ENCODE data around the gene HTR6. TPM values are rescaled to one million over a fixed set of nuclear protein-coding genes. Genes with fewer than 3 reads are reported as not detected.
A peak's percentile ranks its signal among the peaks of the same experiment; 100 is the strongest.

Gene HTR6
- total RNA-seq (under 1 TPM in 1 of 2 donors, not detected in 1; 0.18 TPM), polyA plus RNA-seq (not detected)
- long read RNA-seq, donor 1, result 0 reads
- long read RNA-seq, donor 2, result 0 reads

DNA sequence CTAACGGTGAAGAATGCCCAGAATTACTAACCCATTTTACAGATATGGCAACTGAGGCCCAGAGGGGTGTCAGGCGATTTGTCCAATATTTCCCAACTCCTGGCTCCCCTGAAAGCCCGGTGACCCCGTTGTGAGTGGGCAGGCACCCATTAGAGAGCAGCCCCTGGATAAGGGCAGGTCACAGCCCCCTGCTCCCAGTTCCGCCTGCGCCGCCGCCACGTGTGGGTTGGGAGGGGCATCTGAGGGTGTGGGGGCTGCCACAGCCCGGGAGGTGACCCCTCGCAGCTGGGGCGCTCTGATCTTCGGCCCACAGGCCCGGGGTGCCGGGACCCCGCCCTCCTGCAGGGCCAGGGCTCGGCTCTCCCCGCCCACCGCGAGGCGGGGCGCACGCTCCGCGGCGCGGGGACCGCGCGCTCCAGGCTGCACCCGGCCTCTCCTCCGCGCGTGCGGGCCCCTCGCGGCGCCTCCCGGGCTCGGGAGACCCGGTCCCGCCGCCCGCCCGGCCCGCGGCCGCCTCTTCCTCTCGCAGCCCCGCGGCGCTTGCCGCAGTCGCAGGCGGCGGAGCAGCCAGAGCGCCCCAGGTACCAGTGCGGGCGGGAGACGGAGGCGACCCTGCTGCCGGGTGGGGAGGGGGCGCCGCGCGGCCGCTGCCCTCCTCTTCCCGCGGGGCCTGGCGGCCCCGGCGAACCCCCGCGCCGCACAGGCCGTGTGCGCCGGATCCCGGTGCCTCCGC is at the start of gene HTR6:
HTR6 (plus strand) TSS at position 423 of the 733 bp plus-strand sequence. CDS start 879 bp downstream, outside the sequence.
- no peak within 1 kb of the TSS for H3K27ac ChIP-seq (ENCODE audit: low read depth in 1 of 2, low read length in 2 of 2)
- H3K4me3 ChIP-seq (ENCODE audit: low read length in 2 of 2), result peak within 1 kb of the TSS in 1 of 2 donors; percentile 27
- H3K27me3 ChIP-seq (ENCODE audit: control insufficient read depth in 1 of 2, insufficient read depth in 2 of 2, low read length in 1 of 2), result no peaks in the 10 kb centered on the region
- H3K9me3 ChIP-seq (ENCODE audit: control insufficient read depth, low read length), result no peaks in the 10 kb centered on the region
- no peak for DNase-seq
- no peak for ATAC-seq (ENCODE audit: low FRiP score)
- 3 to 6% methylated on average over 22 to 80 of the region's 80 CpGs for WGBS, 2 donors
- H3K4me1 ChIP-seq (ENCODE audit: control insufficient read depth in 1 of 2, insufficient read depth in 2 of 2, low read length in 2 of 2), result no peaks in the 10 kb centered on the region
- intact Hi-C loops (cut with DNase I), result loop anchor here (5.0 to 10.0 kb wide), 2 partner anchors 38 to 490 kb away; no protein-coding TSS in a partner anchor
- H3K36me3 ChIP-seq (ENCODE audit: control insufficient read depth in 1 of 2, insufficient read depth in 2 of 2, low read length in 1 of 2), result no peaks in the 10 kb centered on the region

DNA sequence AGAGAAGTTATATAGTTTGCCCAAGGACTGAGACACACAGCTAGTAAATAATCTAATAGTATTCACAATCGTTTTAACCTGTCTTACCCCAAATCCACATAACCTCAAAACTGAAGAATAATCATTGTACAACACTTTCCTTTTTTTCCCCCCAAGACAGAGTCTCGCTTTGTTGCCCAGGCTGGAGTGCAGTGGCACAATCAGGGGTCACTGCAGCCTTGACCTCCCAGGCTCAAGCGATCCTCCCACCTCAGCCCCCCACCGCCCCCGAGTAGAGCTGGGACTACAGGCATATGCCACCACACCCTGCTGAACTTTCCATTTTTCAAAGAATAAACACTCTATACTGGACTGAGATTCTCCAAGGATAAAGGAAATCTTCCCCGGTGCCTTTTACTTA is 49.2 kb upstream of the HTR6 start:
- 84 to 87% methylated on average over 6 of the region's 6 CpGs for WGBS, 2 donors
- DNase-seq (no peak), ATAC-seq (ENCODE audit: low FRiP score) (no peak)
- H3K4me3 ChIP-seq (ENCODE audit: low read length in 2 of 2), result no peak overlapping the region
- no peaks in the 10 kb centered on the region for H3K9me3 ChIP-seq (ENCODE audit: control insufficient read depth, low read length)
- peaks cover 0 to 6% of the 10 kb centered on the region in 2 donors for H3K4me1 ChIP-seq (ENCODE audit: control insufficient read depth in 1 of 2, insufficient read depth in 2 of 2, low read length in 2 of 2)
- no peak overlapping the region for H3K27ac ChIP-seq (ENCODE audit: low read depth in 1 of 2, low read length in 2 of 2)
- intact Hi-C loops (cut with DNase I), result no loop called here
- no peaks in the 10 kb centered on the region for H3K27me3 ChIP-seq (ENCODE audit: control insufficient read depth in 1 of 2, insufficient read depth in 2 of 2, low read length in 1 of 2)
- no peaks in the 10 kb centered on the region for H3K36me3 ChIP-seq (ENCODE audit: control insufficient read depth in 1 of 2, insufficient read depth in 2 of 2, low read length in 1 of 2)

- no peak overlapping the region for H3K27ac ChIP-seq (ENCODE audit: low read depth in 1 of 2, low read length in 2 of 2)
- DNase-seq (no peak), ATAC-seq (ENCODE audit: low FRiP score) (no peak)
- no peak overlapping the region for H3K4me3 ChIP-seq (ENCODE audit: low read length in 2 of 2)
- no peaks in the 10 kb centered on the region for H3K27me3 ChIP-seq (ENCODE audit: control insufficient read depth in 1 of 2, insufficient read depth in 2 of 2, low read length in 1 of 2)
- no peaks in the 10 kb centered on the region for H3K36me3 ChIP-seq (ENCODE audit: control insufficient read depth in 1 of 2, insufficient read depth in 2 of 2, low read length in 1 of 2)
- 51 to 65% methylated on average over 2 of the region's 2 CpGs for WGBS, 2 donors
- intact Hi-C loops (cut with DNase I), result no loop called here
- peaks cover 0 to 8% of the 10 kb centered on the region in 2 donors for H3K4me1 ChIP-seq (ENCODE audit: control insufficient read depth in 1 of 2, insufficient read depth in 2 of 2, low read length in 2 of 2)
- no peaks in the 10 kb centered on the region for H3K9me3 ChIP-seq (ENCODE audit: control insufficient read depth, low read length)
These were observed 48.2 kb upstream of the HTR6 start for GRCh38 chr1:19616489-19616888.

- Histone ChIP-seq H3K4me3 (ENCODE audit: low read length in 2 of 2) (no peak overlapping the region), H3K4me1 (ENCODE audit: control insufficient read depth in 1 of 2, insufficient read depth in 2 of 2, low read length in 2 of 2) (peaks cover 0 to 8% of the 10 kb centered on the region in 2 donors), H3K9me3 (ENCODE audit: control insufficient read depth, low read length) (no peaks in the 10 kb centered on the region), H3K36me3 (ENCODE audit: control insufficient read depth in 1 of 2, insufficient read depth in 2 of 2, low read length in 1 of 2) (no peaks in the 10 kb centered on the region), H3K27ac (ENCODE audit: low read depth in 1 of 2, low read length in 2 of 2) (no peak overlapping the region), H3K27me3 (ENCODE audit: control insufficient read depth in 1 of 2, insufficient read depth in 2 of 2, low read length in 1 of 2) (no peaks in the 10 kb centered on the region)
- no peak for ATAC-seq (ENCODE audit: low FRiP score)
- intact Hi-C loops (cut with DNase I), result no loop called here
- 72 to 76% methylated on average over 3 of the region's 3 CpGs for WGBS, 2 donors
- DNase-seq, result no peak
These were observed 47.3 kb upstream of the HTR6 start for GRCh38 chr1:19617376-19617775.

DNA sequence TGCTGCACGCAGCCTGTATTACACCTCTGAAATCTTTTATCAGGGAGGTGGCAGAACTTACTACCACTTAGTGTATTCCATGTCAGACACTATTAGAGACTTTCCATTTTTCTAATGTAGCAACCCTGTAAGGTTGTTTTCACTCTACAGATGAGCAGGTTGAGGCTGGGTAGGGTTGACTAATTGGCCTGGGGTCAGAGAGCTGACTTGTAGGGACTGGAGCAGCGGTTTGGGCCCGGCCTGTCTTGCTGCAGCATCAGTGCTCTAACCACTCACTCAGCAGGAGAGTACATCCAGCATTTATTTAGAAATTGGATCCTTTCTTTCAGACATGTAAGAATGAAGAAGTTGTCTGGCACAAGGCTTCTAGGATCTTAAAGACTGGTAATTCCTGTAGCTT is 46.2 kb upstream of the HTR6 start:
- 90 to 95% methylated on average over 3 of the region's 3 CpGs for WGBS, 2 donors
- H3K4me1 ChIP-seq (ENCODE audit: control insufficient read depth in 1 of 2, insufficient read depth in 2 of 2, low read length in 2 of 2), result peaks cover 0 to 8% of the 10 kb centered on the region in 2 donors
- intact Hi-C loops (cut with DNase I), result no loop called here
- H3K9me3 ChIP-seq (ENCODE audit: control insufficient read depth, low read length), result no peaks in the 10 kb centered on the region
- no peak overlapping the region for H3K27ac ChIP-seq (ENCODE audit: low read depth in 1 of 2, low read length in 2 of 2)
- no peaks in the 10 kb centered on the region for H3K27me3 ChIP-seq (ENCODE audit: control insufficient read depth in 1 of 2, insufficient read depth in 2 of 2, low read length in 1 of 2)
- no peaks in the 10 kb centered on the region for H3K36me3 ChIP-seq (ENCODE audit: control insufficient read depth in 1 of 2, insufficient read depth in 2 of 2, low read length in 1 of 2)
- DNase-seq, result no peak
- H3K4me3 ChIP-seq (ENCODE audit: low read length in 2 of 2), result no peak overlapping the region
- ATAC-seq (ENCODE audit: low FRiP score), result no peak

DNA sequence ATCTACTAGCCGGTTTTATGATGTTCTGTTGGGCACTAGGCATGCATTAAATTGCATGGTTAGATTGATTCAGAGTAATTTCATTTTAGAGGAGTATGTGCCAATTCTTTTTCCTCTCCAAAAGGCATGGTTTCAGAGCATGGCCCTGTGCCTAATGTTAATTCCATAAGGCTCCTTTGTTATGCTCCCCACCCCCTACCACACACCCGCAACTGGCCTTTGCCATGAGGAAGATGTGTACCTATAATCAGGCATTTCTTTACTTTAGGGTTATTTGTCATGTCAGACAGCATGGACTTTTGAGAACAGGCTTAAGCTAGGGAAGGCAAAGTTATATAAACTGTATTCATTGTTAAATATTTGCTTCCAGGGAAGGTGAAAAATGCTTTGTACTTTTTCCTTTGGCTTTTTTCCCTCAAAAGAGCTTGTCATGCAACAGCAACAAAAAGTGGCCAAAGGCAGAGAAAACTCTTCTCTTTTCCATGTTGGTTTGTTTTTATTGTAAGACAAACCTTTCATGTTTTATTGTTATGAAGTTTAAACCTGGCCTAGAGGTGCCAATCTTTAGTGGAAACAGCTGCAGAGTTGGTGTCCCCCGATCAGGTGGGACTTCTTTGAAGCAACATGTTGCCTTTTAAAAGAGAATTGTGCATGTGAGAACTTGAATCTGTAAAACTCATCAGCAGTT is 44.8 kb upstream of the HTR6 start:
- no peaks in the 10 kb centered on the region for H3K9me3 ChIP-seq (ENCODE audit: control insufficient read depth, low read length)
- DNase-seq (no peak), ATAC-seq (ENCODE audit: low FRiP score) (no peak)
- peaks cover 0 to 8% of the 10 kb centered on the region in 2 donors for H3K4me1 ChIP-seq (ENCODE audit: control insufficient read depth in 1 of 2, insufficient read depth in 2 of 2, low read length in 2 of 2)
- H3K4me3 ChIP-seq (ENCODE audit: low read length in 2 of 2), result no peak overlapping the region
- H3K27me3 ChIP-seq (ENCODE audit: control insufficient read depth in 1 of 2, insufficient read depth in 2 of 2, low read length in 1 of 2), result no peaks in the 10 kb centered on the region
- intact Hi-C loops (cut with DNase I), result no loop called here
- H3K36me3 ChIP-seq (ENCODE audit: control insufficient read depth in 1 of 2, insufficient read depth in 2 of 2, low read length in 1 of 2), result no peaks in the 10 kb centered on the region
- no peak overlapping the region for H3K27ac ChIP-seq (ENCODE audit: low read depth in 1 of 2, low read length in 2 of 2)
- 22 to 32% methylated on average over 3 of the region's 3 CpGs for WGBS, 2 donors

GRCh38 chr1:19620786-19621185 is 43.9 kb upstream of the HTR6 start:
- WGBS, 2 donors, result 26 to 28% methylated on average over 3 of the region's 3 CpGs
- Histone ChIP-seq H3K36me3 (ENCODE audit: control insufficient read depth in 1 of 2, insufficient read depth in 2 of 2, low read length in 1 of 2) (peaks cover 0 to 3% of the 10 kb centered on the region in 2 donors), H3K4me1 (ENCODE audit: control insufficient read depth in 1 of 2, insufficient read depth in 2 of 2, low read length in 2 of 2) (peaks cover 0 to 8% of the 10 kb centered on the region in 2 donors), H3K9me3 (ENCODE audit: control insufficient read depth, low read length) (no peaks in the 10 kb centered on the region), H3K4me3 (ENCODE audit: low read length in 2 of 2) (no peak overlapping the region), H3K27ac (ENCODE audit: low read depth in 1 of 2, low read length in 2 of 2) (no peak overlapping the region), H3K27me3 (ENCODE audit: control insufficient read depth in 1 of 2, insufficient read depth in 2 of 2, low read length in 1 of 2) (no peaks in the 10 kb centered on the region)
- DNase-seq (no peak), ATAC-seq (ENCODE audit: low FRiP score) (peak; percentile 64)
- intact Hi-C loops (cut with DNase I), result no loop called here

DNA sequence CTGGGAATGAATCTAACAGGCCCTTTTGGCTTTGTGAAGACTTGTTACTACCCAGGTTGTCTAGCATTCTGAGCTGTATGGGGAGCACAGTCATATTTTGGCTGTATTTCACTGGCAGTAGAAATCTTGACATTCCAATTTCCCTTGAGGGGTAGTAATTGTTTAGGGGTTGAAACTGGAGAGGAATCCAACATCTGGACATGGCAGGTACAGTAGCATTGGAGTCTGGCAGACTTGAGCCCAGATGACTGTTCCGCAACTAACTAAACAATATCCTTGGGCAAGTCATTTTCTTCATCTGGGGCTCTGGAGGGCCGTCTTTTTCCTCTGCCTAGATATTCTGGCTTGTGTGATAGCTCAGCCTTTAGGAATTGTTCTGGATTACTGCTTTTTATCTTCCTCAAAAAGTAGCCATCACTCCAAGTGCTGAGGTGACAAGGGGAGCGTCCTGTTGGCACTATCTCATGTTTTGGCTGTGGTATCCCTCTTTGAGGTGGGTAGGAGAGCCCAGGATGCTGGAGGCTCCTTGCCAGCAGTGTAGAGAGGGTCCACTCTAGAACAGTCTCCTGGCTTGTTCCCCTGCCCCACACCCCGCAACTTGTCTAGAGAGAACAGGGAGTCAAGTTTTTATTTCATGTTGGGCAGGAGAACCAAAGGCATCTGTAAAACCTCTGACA is 43.3 kb upstream of the HTR6 start:
- H3K27ac ChIP-seq (ENCODE audit: low read depth in 1 of 2, low read length in 2 of 2), result no peak overlapping the region
- intact Hi-C loops (cut with DNase I), result no loop called here
- H3K9me3 ChIP-seq (ENCODE audit: control insufficient read depth, low read length), result no peaks in the 10 kb centered on the region
- 73 to 74% methylated on average over 4 of the region's 4 CpGs for WGBS, 2 donors
- peaks cover 0 to 8% of the 10 kb centered on the region in 2 donors for H3K4me1 ChIP-seq (ENCODE audit: control insufficient read depth in 1 of 2, insufficient read depth in 2 of 2, low read length in 2 of 2)
- ATAC-seq (ENCODE audit: low FRiP score), result peak; percentile 50
- no peaks in the 10 kb centered on the region for H3K27me3 ChIP-seq (ENCODE audit: control insufficient read depth in 1 of 2, insufficient read depth in 2 of 2, low read length in 1 of 2)
- DNase-seq, result no peak
- H3K4me3 ChIP-seq (ENCODE audit: low read length in 2 of 2), result no peak overlapping the region
- peaks cover 0 to 3% of the 10 kb centered on the region in 2 donors for H3K36me3 ChIP-seq (ENCODE audit: control insufficient read depth in 1 of 2, insufficient read depth in 2 of 2, low read length in 1 of 2)

All from aorta (tissue), 5 donors.